ENCODE data around the gene CAMTA1. TPM values are rescaled to one million over a fixed set of nuclear protein-coding genes. Genes with fewer than 3 reads are reported as not detected.

CAMTA1 gene
- total RNA-seq, 1 donor from 2014 or later, result 38.1 TPM

GRCh38 chr1:7482077-7482476 lies 696.8 kb downstream of the CAMTA1 start:
- H3K27me3 ChIP-seq (ENCODE audit: control insufficient read depth in 3 of 3, insufficient read depth in 3 of 3, low read length in 3 of 3), result peaks cover 0 to 40% (median 31%) of the 10 kb centered on the region in 3 donors
- no peaks in the 10 kb centered on the region for H3K4me1 ChIP-seq (ENCODE audit: control insufficient read depth in 3 of 3, insufficient read depth in 3 of 3, low read length in 3 of 3)
- no peaks in the 10 kb centered on the region for H3K9me3 ChIP-seq (ENCODE audit: control insufficient read depth in 3 of 3, low read length in 3 of 3)
- H3K9ac ChIP-seq (ENCODE audit: low read depth in 1 of 3, low read length in 3 of 3), result no peak overlapping the region
- H3K4me3 ChIP-seq (ENCODE audit: low read length in 3 of 3), result no peak overlapping the region
- no peak overlapping the region for H3K27ac ChIP-seq (ENCODE audit: low read depth, low read length)
- H3K36me3 ChIP-seq (ENCODE audit: control insufficient read depth in 3 of 3, insufficient read depth in 3 of 3, low read length in 3 of 3), result no peaks in the 10 kb centered on the region

- H3K9me3 ChIP-seq (ENCODE audit: control insufficient read depth in 3 of 3, low read length in 3 of 3), result no peaks in the 10 kb centered on the region
- H3K36me3 ChIP-seq (ENCODE audit: control insufficient read depth in 3 of 3, insufficient read depth in 3 of 3, low read length in 3 of 3), result no peaks in the 10 kb centered on the region
- H3K27ac ChIP-seq (ENCODE audit: low read depth, low read length), result no peak overlapping the region
- H3K4me3 ChIP-seq (ENCODE audit: low read length in 3 of 3), result no peak overlapping the region
- H3K27me3 ChIP-seq (ENCODE audit: control insufficient read depth in 3 of 3, insufficient read depth in 3 of 3, low read length in 3 of 3), result peaks cover 0 to 45% (median 31%) of the 10 kb centered on the region in 3 donors
- no peak overlapping the region for H3K9ac ChIP-seq (ENCODE audit: low read depth in 1 of 3, low read length in 3 of 3)
- H3K4me1 ChIP-seq (ENCODE audit: control insufficient read depth in 3 of 3, insufficient read depth in 3 of 3, low read length in 3 of 3), result no peaks in the 10 kb centered on the region
Observed at GRCh38 chr1:7482772-7483495, 697.7 kb downstream of the CAMTA1 start.

GRCh38 chr1:7483634-7484383 lies 698.6 kb downstream of the CAMTA1 start:
- Histone ChIP-seq H3K36me3 (ENCODE audit: control insufficient read depth in 3 of 3, insufficient read depth in 3 of 3, low read length in 3 of 3) (no peaks in the 10 kb centered on the region), H3K4me3 (ENCODE audit: low read length in 3 of 3) (no peak overlapping the region), H3K27ac (ENCODE audit: low read depth, low read length) (no peak overlapping the region), H3K27me3 (ENCODE audit: control insufficient read depth in 3 of 3, insufficient read depth in 3 of 3, low read length in 3 of 3) (peaks cover 0 to 45% (median 28%) of the 10 kb centered on the region in 3 donors), H3K4me1 (ENCODE audit: control insufficient read depth in 3 of 3, insufficient read depth in 3 of 3, low read length in 3 of 3) (no peaks in the 10 kb centered on the region), H3K9ac (ENCODE audit: low read depth in 1 of 3, low read length in 3 of 3) (no peak overlapping the region), H3K9me3 (ENCODE audit: control insufficient read depth in 3 of 3, low read length in 3 of 3) (no peaks in the 10 kb centered on the region)

GRCh38 chr1:7485086-7485780 lies 700.0 kb downstream of the CAMTA1 start:
- H3K4me1 ChIP-seq (ENCODE audit: control insufficient read depth in 3 of 3, insufficient read depth in 3 of 3, low read length in 3 of 3), result no peaks in the 10 kb centered on the region
- H3K4me3 ChIP-seq (ENCODE audit: low read length in 3 of 3), result no peak overlapping the region
- H3K27me3 ChIP-seq (ENCODE audit: control insufficient read depth in 3 of 3, insufficient read depth in 3 of 3, low read length in 3 of 3), result peaks cover 0 to 54% (median 31%) of the 10 kb centered on the region in 3 donors
- no peaks in the 10 kb centered on the region for H3K36me3 ChIP-seq (ENCODE audit: control insufficient read depth in 3 of 3, insufficient read depth in 3 of 3, low read length in 3 of 3)
- no peak overlapping the region for H3K27ac ChIP-seq (ENCODE audit: low read depth, low read length)
- no peaks in the 10 kb centered on the region for H3K9me3 ChIP-seq (ENCODE audit: control insufficient read depth in 3 of 3, low read length in 3 of 3)
- no peak overlapping the region for H3K9ac ChIP-seq (ENCODE audit: low read depth in 1 of 3, low read length in 3 of 3)

GRCh38 chr1:7485826-7486225 lies 700.6 kb downstream of the CAMTA1 start:
- no peaks in the 10 kb centered on the region for H3K9me3 ChIP-seq (ENCODE audit: control insufficient read depth in 3 of 3, low read length in 3 of 3)
- H3K36me3 ChIP-seq (ENCODE audit: control insufficient read depth in 3 of 3, insufficient read depth in 3 of 3, low read length in 3 of 3), result no peaks in the 10 kb centered on the region
- H3K9ac ChIP-seq (ENCODE audit: low read depth in 1 of 3, low read length in 3 of 3), result no peak overlapping the region
- H3K4me3 ChIP-seq (ENCODE audit: low read length in 3 of 3), result no peak overlapping the region
- peaks cover 0 to 54% (median 31%) of the 10 kb centered on the region in 3 donors for H3K27me3 ChIP-seq (ENCODE audit: control insufficient read depth in 3 of 3, insufficient read depth in 3 of 3, low read length in 3 of 3)
- H3K4me1 ChIP-seq (ENCODE audit: control insufficient read depth in 3 of 3, insufficient read depth in 3 of 3, low read length in 3 of 3), result peaks cover 0 to 3% (median 0%) of the 10 kb centered on the region in 3 donors
- no peak overlapping the region for H3K27ac ChIP-seq (ENCODE audit: low read depth, low read length)

GRCh38 chr1:7487766-7488474 lies 702.7 kb downstream of the CAMTA1 start:
- H3K27me3 ChIP-seq (ENCODE audit: control insufficient read depth in 3 of 3, insufficient read depth in 3 of 3, low read length in 3 of 3), result peaks cover 0 to 56% (median 29%) of the 10 kb centered on the region in 3 donors
- no peak overlapping the region for H3K27ac ChIP-seq (ENCODE audit: low read depth, low read length)
- H3K36me3 ChIP-seq (ENCODE audit: control insufficient read depth in 3 of 3, insufficient read depth in 3 of 3, low read length in 3 of 3), result no peaks in the 10 kb centered on the region
- no peak overlapping the region for H3K4me3 ChIP-seq (ENCODE audit: low read length in 3 of 3)
- H3K9me3 ChIP-seq (ENCODE audit: control insufficient read depth in 3 of 3, low read length in 3 of 3), result no peaks in the 10 kb centered on the region
- peaks cover 0 to 5% (median 0%) of the 10 kb centered on the region in 3 donors for H3K4me1 ChIP-seq (ENCODE audit: control insufficient read depth in 3 of 3, insufficient read depth in 3 of 3, low read length in 3 of 3)
- no peak overlapping the region for H3K9ac ChIP-seq (ENCODE audit: low read depth in 1 of 3, low read length in 3 of 3)

- H3K4me1 ChIP-seq (ENCODE audit: control insufficient read depth in 3 of 3, insufficient read depth in 3 of 3, low read length in 3 of 3), result peaks cover 0 to 5% (median 0%) of the 10 kb centered on the region in 3 donors
- no peak overlapping the region for H3K4me3 ChIP-seq (ENCODE audit: low read length in 3 of 3)
Observed at GRCh38 chr1:7488475-7488842, 703.2 kb downstream of the CAMTA1 start.

GRCh38 chr1:7489586-7489985 lies 704.3 kb downstream of the CAMTA1 start:
- no peaks in the 10 kb centered on the region for H3K9me3 ChIP-seq (ENCODE audit: control insufficient read depth in 3 of 3, low read length in 3 of 3)
- H3K27ac ChIP-seq (ENCODE audit: low read depth, low read length), result no peak overlapping the region
- H3K4me3 ChIP-seq (ENCODE audit: low read length in 3 of 3), result no peak overlapping the region
- H3K27me3 ChIP-seq (ENCODE audit: control insufficient read depth in 3 of 3, insufficient read depth in 3 of 3, low read length in 3 of 3), result peaks cover 0 to 53% (median 26%) of the 10 kb centered on the region in 3 donors
- no peak overlapping the region for H3K9ac ChIP-seq (ENCODE audit: low read depth in 1 of 3, low read length in 3 of 3)
- no peaks in the 10 kb centered on the region for H3K36me3 ChIP-seq (ENCODE audit: control insufficient read depth in 3 of 3, insufficient read depth in 3 of 3, low read length in 3 of 3)
- H3K4me1 ChIP-seq (ENCODE audit: control insufficient read depth in 3 of 3, insufficient read depth in 3 of 3, low read length in 3 of 3), result peaks cover 0 to 5% (median 0%) of the 10 kb centered on the region in 3 donors

More at GRCh38 chr1:7488475-7488842, 703.2 kb downstream of the CAMTA1 start:
- no peaks in the 10 kb centered on the region for H3K9me3 ChIP-seq (ENCODE audit: control insufficient read depth in 3 of 3, low read length in 3 of 3)
- no peak overlapping the region for H3K27ac ChIP-seq (ENCODE audit: low read depth, low read length)
- no peak overlapping the region for H3K9ac ChIP-seq (ENCODE audit: low read depth in 1 of 3, low read length in 3 of 3)
- H3K27me3 ChIP-seq (ENCODE audit: control insufficient read depth in 3 of 3, insufficient read depth in 3 of 3, low read length in 3 of 3), result peaks cover 0 to 55% (median 27%) of the 10 kb centered on the region in 3 donors
- no peaks in the 10 kb centered on the region for H3K36me3 ChIP-seq (ENCODE audit: control insufficient read depth in 3 of 3, insufficient read depth in 3 of 3, low read length in 3 of 3)

- H3K27me3 ChIP-seq (ENCODE audit: control insufficient read depth in 3 of 3, insufficient read depth in 3 of 3, low read length in 3 of 3), result peaks cover 0 to 46% (median 26%) of the 10 kb centered on the region in 3 donors
- peaks cover 0 to 5% (median 0%) of the 10 kb centered on the region in 3 donors for H3K4me1 ChIP-seq (ENCODE audit: control insufficient read depth in 3 of 3, insufficient read depth in 3 of 3, low read length in 3 of 3)
- H3K9me3 ChIP-seq (ENCODE audit: control insufficient read depth in 3 of 3, low read length in 3 of 3), result no peaks in the 10 kb centered on the region
- H3K27ac ChIP-seq (ENCODE audit: low read depth, low read length), result no peak overlapping the region
- H3K4me3 ChIP-seq (ENCODE audit: low read length in 3 of 3), result no peak overlapping the region
- no peak overlapping the region for H3K9ac ChIP-seq (ENCODE audit: low read depth in 1 of 3, low read length in 3 of 3)
- no peaks in the 10 kb centered on the region for H3K36me3 ChIP-seq (ENCODE audit: control insufficient read depth in 3 of 3, insufficient read depth in 3 of 3, low read length in 3 of 3)
Observed at GRCh38 chr1:7490576-7490975, 705.3 kb downstream of the CAMTA1 start.
